K562 (cell line): Measurements from ENCODE around the gene TRMT112. TPM values are rescaled to one million over a fixed set of nuclear protein-coding genes. Genes with fewer than 3 reads are reported as not detected.

Source experiments
- ELF1 ChIP-seq: fragments of 200-800 bp; sonication (Bioruptor generic); IDR thresholded peaks from 2 replicates; pipeline ENCODE4 v1.6.1; 2016; ENCODE audit warnings: missing genetic modification characterization, missing compliant biosample characterization
- HNRNPL ChIP-seq: fragments of 200-400 bp; formaldehyde crosslinking; IDR thresholded peaks from 2 replicates; pipeline ENCODE4 v1.6.1; 2017; ENCODE audit warnings: low read depth, mild to moderate bottlenecking, low read length
- MEF2A ChIP-seq: IDR thresholded peaks from 2 replicates; pipeline ENCODE4 v1.6.1; 2011; ENCODE audit warnings: low read depth, mild to moderate bottlenecking, low read length, moderate library complexity; ENCODE audit not compliant: control insufficient read depth
- PYGO2 ChIP-seq: fragments of 450-650 bp; IDR thresholded peaks from 2 replicates; pipeline ENCODE4 v1.6.1; 2016; ENCODE audit warnings: mild to moderate bottlenecking, missing genetic modification characterization, moderate library complexity, missing compliant biosample characterization
- RBFOX2 ChIP-seq: fragments of 200-400 bp; formaldehyde crosslinking; IDR thresholded peaks from 2 replicates; pipeline ENCODE4 v1.6.1; 2017; ENCODE audit warnings: low read depth, mild to moderate bottlenecking, low read length, moderate library complexity
- SP1 ChIP-seq: sonication (generic); formaldehyde crosslinking; IDR thresholded peaks from 2 replicates; pipeline ENCODE4 v1.8.1; 2022; ENCODE audit warnings: mild to moderate bottlenecking, missing genetic modification reagents
- TARDBP ChIP-seq: fragments of 450-650 bp; IDR thresholded peaks from 2 replicates; pipeline ENCODE4 v1.6.1; 2016
- TRIM28 ChIP-seq: fragments of 450-650 bp; IDR thresholded peaks from 2 replicates; pipeline ENCODE4 v1.6.1; 2017
- U2AF2 ChIP-seq: fragments of 200-400 bp; formaldehyde crosslinking; optimal IDR thresholded peaks from 2 replicates; pipeline ENCODE3; 2017; ENCODE audit warnings: low read depth, mild to moderate bottlenecking, low read length
- ZBTB11 ChIP-seq, 3 experiments: fragments of 200-800 bp in 1 of 3; fragments of 250-450 bp in 1 of 3; fragments of 450-650 bp in 1 of 3; sonication (Bioruptor Pico) in 1 of 3; sonication (Bioruptor generic) in 1 of 3; formaldehyde crosslinking in 1 of 3; IDR thresholded peaks; 2 replicates each; pipeline versions ENCODE4 v1.6.1 to v1.8.0; 2016 to 2022; ENCODE audit warnings: mild to moderate bottlenecking in 2 of 3, missing genetic modification characterization in 2 of 3, missing compliant biosample characterization in 1 of 3, moderate library complexity in 1 of 3
- ZNF354B ChIP-seq: fragments of 250-450 bp; sonication (Bioruptor Pico); IDR thresholded peaks from 2 replicates; pipeline ENCODE4 v1.4.0; 2020
- ZNF77 ChIP-seq: fragments of 250-450 bp; sonication (Bioruptor Pico); IDR thresholded peaks from 2 replicates; pipeline ENCODE4 v1.5.0; 2020
- polyA plus RNA-seq, 8 experiments: library from polyadenylated mRNA; depleted of rRNA in 4 of 8; stranded (reverse) in 5 of 8; unstranded in 3 of 8; fragments of >200 nt; fragmentation: Nextera tagmentation in 2 of 8; fragmentation: Illumina TruSeq in 1 of 8; extraction: Ambion mirVana in 2 of 8; extraction: Trizol in 1 of 8; gene quantifications; 2 replicates each; pipeline versions ENCODE4 v1.2.1 to v1.2.3, GENCODE V29; 2011 to 2014; ENCODE audit warnings: inconsistent platforms in 1 of 8, missing spikeins in 1 of 8
- total RNA-seq, 7 experiments: library from RNA; depleted of rRNA in 6 of 7; stranded (reverse); fragments of >200 nt in 6 of 7; fragmentation: Illumina TruSeq in 2 of 7; extraction: Trizol in 2 of 7; gene quantifications; 2 replicates each; pipeline versions ENCODE4 v1.2.1 to v1.2.3, GENCODE V29; 2011 to 2021; ENCODE audit warnings: low replicate concordance in 1 of 7
- TF ChIP-seq, protein P1 (sequence below): fragments of 250-450 bp; sonication (Bioruptor Pico); IDR thresholded peaks from 2 replicates; pipeline ENCODE4 v1.5.0; 2021; ENCODE audit warnings: mild to moderate bottlenecking, borderline replicate concordance
- TF ChIP-seq, protein P2 (sequence below): fragments of 450-650 bp; formaldehyde crosslinking; IDR thresholded peaks from 2 replicates; pipeline ENCODE4 v1.4.0; 2020; ENCODE audit warnings: mild to moderate bottlenecking, mixed read lengths
- TF ChIP-seq, protein P3 (sequence below), 2 experiments: fragments of 450-650 bp; conservative IDR thresholded peaks; 2 replicates each; pipeline ENCODE4 v1.6.1; 2017; ENCODE audit warnings: mild to moderate bottlenecking in 2 of 2, moderate library complexity in 2 of 2
- TF ChIP-seq, protein P4 (sequence below): fragments of 250-450 bp; sonication (Bioruptor Pico); IDR thresholded peaks from 2 replicates; pipeline ENCODE4 v1.4.0; 2020; ENCODE audit warnings: mild to moderate bottlenecking, moderate library complexity

Gene TRMT112
- total and polyA plus RNA-seq, 9 of the 15 experiments (the other 6 are each of a cell fraction or from before 2014, with no cell fraction given) = 162 to 444 (median 300) TPM

DNA sequence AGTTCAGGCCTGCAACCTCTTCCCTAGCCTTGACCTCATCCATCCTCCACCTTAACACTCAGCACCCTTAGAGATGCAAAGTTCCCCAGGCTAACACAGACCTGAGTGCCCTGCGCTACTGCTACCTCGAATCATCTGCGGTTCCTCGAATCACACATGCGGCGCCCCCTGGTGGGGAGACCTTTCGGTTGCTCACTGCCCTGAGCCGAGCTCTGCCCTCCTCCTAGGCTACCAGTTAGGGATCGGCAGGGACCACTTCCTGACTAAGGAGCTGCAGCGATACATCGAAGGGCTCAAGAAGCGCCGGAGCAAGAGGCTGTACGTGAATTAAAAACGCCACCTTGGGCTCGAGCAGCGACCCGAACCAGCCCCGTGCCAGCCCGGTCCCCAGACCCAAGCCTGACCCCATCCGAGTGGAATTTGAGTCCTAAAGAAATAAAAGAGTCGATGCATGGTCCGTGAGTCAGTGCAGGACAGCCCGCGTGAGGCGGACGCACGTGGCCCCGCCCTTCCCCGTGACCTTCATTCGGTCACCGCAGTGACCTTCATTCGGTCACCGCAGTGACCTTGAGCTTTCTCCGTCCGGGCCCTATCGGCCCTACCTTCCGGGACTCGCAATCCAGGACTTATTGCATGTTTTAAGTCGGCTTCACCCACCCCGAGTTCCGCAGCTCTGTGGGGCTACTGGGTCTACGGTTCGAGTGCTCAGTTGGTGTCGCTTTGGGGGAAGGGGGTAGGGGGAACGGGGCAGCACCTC, 12.9 kb downstream of the TRMT112 start (continued):
- TF ChIP-seq, protein P1, sequence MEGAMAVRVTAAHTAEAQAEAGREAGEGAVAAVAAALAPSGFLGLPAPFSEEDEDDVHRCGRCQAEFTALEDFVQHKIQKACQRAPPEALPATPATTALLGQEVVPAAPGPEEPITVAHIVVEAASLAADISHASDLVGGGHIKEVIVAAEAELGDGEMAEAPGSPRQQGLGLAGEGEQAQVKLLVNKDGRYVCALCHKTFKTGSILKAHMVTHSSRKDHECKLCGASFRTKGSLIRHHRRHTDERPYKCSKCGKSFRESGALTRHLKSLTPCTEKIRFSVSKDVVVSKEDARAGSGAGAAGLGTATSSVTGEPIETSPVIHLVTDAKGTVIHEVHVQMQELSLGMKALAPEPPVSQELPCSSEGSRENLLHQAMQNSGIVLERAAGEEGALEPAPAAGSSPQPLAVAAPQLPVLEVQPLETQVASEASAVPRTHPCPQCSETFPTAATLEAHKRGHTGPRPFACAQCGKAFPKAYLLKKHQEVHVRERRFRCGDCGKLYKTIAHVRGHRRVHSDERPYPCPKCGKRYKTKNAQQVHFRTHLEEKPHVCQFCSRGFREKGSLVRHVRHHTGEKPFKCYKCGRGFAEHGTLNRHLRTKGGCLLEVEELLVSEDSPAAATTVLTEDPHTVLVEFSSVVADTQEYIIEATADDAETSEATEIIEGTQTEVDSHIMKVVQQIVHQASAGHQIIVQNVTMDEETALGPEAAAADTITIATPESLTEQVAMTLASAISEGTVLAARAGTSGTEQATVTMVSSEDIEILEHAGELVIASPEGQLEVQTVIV (CRISPR knock-in tag) = no peak
- TF ChIP-seq TARDBP (peak; percentile 73; the same call in 1 of the 2 replicates), ZNF77 (CRISPR knock-in tag) (no peak), PYGO2 (no peak), ELF1 (tag) (peak; percentile 75; the same call in 1 of the 2 replicates), SP1 (CRISPR knock-in tag) (peak; percentile 75), TRIM28 (no peak), HNRNPL (peak; percentile 62; the same call in 1 of the 2 replicates), U2AF2 (no peak), RBFOX2 (peak; percentile 81), ZBTB11 (CRISPR knock-in tag; IDR thresholded peaks at IDR 0.05) (peak in 1 of 3 experiments; percentile 51; a peak in 1 of 6 replicates), ZNF354B (CRISPR knock-in tag) (no peak), MEF2A (0 out of 2 replicates have a peak, but pooled peaks have one; percentile 35)
- TF ChIP-seq, protein P2, sequence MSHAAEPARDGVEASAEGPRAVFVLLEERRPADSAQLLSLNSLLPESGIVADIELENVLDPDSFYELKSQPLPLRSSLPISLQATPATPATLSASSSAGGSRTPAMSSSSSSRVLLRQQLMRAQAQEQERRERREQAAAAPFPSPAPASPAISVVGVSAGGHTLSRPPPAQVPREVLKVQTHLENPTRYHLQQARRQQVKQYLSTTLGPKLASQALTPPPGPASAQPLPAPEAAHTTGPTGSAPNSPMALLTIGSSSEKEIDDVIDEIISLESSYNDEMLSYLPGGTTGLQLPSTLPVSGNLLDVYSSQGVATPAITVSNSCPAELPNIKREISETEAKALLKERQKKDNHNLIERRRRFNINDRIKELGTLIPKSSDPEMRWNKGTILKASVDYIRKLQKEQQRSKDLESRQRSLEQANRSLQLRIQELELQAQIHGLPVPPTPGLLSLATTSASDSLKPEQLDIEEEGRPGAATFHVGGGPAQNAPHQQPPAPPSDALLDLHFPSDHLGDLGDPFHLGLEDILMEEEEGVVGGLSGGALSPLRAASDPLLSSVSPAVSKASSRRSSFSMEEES (CRISPR knock-in tag) = peak; percentile 32
- TF ChIP-seq, protein P3, sequence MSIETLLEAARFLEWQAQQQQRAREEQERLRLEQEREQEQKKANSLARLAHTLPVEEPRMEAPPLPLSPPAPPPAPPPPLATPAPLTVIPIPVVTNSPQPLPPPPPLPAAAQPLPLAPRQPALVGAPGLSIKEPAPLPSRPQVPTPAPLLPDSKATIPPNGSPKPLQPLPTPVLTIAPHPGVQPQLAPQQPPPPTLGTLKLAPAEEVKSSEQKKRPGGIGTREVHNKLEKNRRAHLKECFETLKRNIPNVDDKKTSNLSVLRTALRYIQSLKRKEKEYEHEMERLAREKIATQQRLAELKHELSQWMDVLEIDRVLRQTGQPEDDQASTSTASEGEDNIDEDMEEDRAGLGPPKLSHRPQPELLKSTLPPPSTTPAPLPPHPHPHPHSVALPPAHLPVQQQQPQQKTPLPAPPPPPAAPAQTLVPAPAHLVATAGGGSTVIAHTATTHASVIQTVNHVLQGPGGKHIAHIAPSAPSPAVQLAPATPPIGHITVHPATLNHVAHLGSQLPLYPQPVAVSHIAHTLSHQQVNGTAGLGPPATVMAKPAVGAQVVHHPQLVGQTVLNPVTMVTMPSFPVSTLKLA (conservative IDR thresholded peaks at IDR 0.05) = peak; percentile 86 to 87
- TF ChIP-seq, protein P4, sequence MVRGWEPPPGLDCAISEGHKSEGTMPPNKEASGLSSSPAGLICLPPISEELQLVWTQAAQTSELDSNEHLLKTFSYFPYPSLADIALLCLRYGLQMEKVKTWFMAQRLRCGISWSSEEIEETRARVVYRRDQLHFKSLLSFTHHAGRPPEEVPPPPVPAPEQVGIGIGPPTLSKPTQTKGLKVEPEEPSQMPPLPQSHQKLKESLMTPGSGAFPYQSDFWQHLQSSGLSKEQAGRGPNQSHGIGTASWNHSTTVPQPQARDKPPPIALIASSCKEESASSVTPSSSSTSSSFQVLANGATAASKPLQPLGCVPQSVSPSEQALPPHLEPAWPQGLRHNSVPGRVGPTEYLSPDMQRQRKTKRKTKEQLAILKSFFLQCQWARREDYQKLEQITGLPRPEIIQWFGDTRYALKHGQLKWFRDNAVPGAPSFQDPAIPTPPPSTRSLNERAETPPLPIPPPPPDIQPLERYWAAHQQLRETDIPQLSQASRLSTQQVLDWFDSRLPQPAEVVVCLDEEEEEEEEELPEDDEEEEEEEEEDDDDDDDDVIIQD = no peak
